Measurements from ENCODE around the gene SORCS1. TPM values are rescaled to one million over a fixed set of nuclear protein-coding genes. Genes with fewer than 3 reads are reported as not detected.

The SORCS1 gene
- total RNA-seq, 2 experiments from 2014 or later, result not detected

- Histone ChIP-seq H3K4me1 (ENCODE audit: insufficient read depth, low read length) (no peaks in the 10 kb centered on the region), H3K27me3 (ENCODE audit: control insufficient read depth in 1 of 2, insufficient read depth in 2 of 2, low read length in 2 of 2) (no peaks in the 10 kb centered on the region), H3K9me3 (ENCODE audit: control insufficient read depth in 1 of 2, insufficient read depth in 1 of 2, low read length in 2 of 2) (peaks cover 0 to 4% of the 10 kb centered on the region in 2 experiments), H3K27ac (ENCODE audit: low read depth in 1 of 2, low read length in 2 of 2) (no peak overlapping the region), H3K4me3 (ENCODE audit: low read length) (no peak overlapping the region), H3K36me3 (ENCODE audit: insufficient read depth, low read length) (no peaks in the 10 kb centered on the region)
- POLR2A ChIA-PET, result no interaction called here
- CTCF ChIA-PET, result no interaction called here
- DNase-seq (no peak), ATAC-seq (ENCODE audit: poor library complexity) (no peak)
- H3K27ac Mint-ChIP-seq, result no peak overlapping the region
- no peaks in the 10 kb centered on the region for H3K27me3 Mint-ChIP-seq
- H3K4me3 Mint-ChIP-seq, result no peak overlapping the region
- TF ChIP-seq CTCF (IDR thresholded peaks at IDR 0.05), result no peak
- peaks cover 3% of the 10 kb centered on the region for H3K9me3 Mint-ChIP-seq
- intact Hi-C loops (cut with DNase I, micrococcal nuclease), result no loop called here
- no peaks in the 10 kb centered on the region for H3K36me3 Mint-ChIP-seq (ENCODE audit: low read depth)
- no peaks in the 10 kb centered on the region for H3K4me1 Mint-ChIP-seq (ENCODE audit: low read depth)
Measured at GRCh38 chr10:106751091-106751490, 413.4 kb downstream of the SORCS1 start.

DNA sequence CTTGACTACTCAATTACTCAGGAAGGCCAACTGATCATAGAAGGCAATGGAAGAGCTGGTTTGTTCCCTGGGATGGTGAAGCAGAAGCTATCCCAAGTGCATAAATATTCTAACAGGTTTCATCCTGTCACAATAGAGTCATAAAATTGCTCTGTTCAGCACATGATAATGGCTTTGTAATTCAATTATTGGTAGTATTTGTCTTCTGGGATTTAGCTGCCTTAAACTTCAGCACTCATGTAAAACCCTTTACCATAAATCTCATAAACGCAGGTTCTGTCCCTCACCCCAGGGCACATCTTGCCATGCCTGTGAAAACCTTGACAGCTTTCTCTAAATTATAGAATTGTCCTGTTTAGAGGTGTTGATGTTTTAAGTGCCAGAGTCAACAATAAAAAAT lies 417.6 kb downstream of the SORCS1 start:
- H3K4me3 ChIP-seq (ENCODE audit: low read length), result no peak overlapping the region
- Mint-ChIP-seq H3K9me3 (peaks cover 6% of the 10 kb centered on the region), H3K4me3 (no peak overlapping the region), H3K27ac (no peak overlapping the region), H3K4me1 (ENCODE audit: low read depth) (no peaks in the 10 kb centered on the region), H3K27me3 (no peaks in the 10 kb centered on the region), H3K36me3 (ENCODE audit: low read depth) (no peaks in the 10 kb centered on the region)
- TF ChIP-seq CTCF (IDR thresholded peaks at IDR 0.05), result no peak
- ChIA-PET POLR2A (no interaction called here), CTCF (no interaction called here)
- no peaks in the 10 kb centered on the region for H3K27me3 ChIP-seq (ENCODE audit: control insufficient read depth in 1 of 2, insufficient read depth in 2 of 2, low read length in 2 of 2)
- no peaks in the 10 kb centered on the region for H3K36me3 ChIP-seq (ENCODE audit: insufficient read depth, low read length)
- H3K27ac ChIP-seq (ENCODE audit: low read depth in 1 of 2, low read length in 2 of 2), result no peak overlapping the region
- peaks cover 0 to 4% of the 10 kb centered on the region in 2 experiments for H3K9me3 ChIP-seq (ENCODE audit: control insufficient read depth in 1 of 2, insufficient read depth in 1 of 2, low read length in 2 of 2)
- H3K4me1 ChIP-seq (ENCODE audit: insufficient read depth, low read length), result no peaks in the 10 kb centered on the region
- no peak for DNase-seq
- intact Hi-C loops (cut with DNase I, micrococcal nuclease), result no loop called here
- ATAC-seq (ENCODE audit: poor library complexity), result no peak

- H3K4me1 ChIP-seq (ENCODE audit: insufficient read depth, low read length), result no peaks in the 10 kb centered on the region
- peaks cover 0 to 6% of the 10 kb centered on the region in 2 experiments for H3K9me3 ChIP-seq (ENCODE audit: control insufficient read depth in 1 of 2, insufficient read depth in 1 of 2, low read length in 2 of 2)
- no peaks in the 10 kb centered on the region for H3K27me3 Mint-ChIP-seq
- H3K36me3 ChIP-seq (ENCODE audit: insufficient read depth, low read length), result no peaks in the 10 kb centered on the region
- H3K4me1 Mint-ChIP-seq (ENCODE audit: low read depth), result no peaks in the 10 kb centered on the region
- peaks cover 6% of the 10 kb centered on the region for H3K9me3 Mint-ChIP-seq
- POLR2A ChIA-PET, result no interaction called here
- no peak overlapping the region for H3K27ac Mint-ChIP-seq
- no peaks in the 10 kb centered on the region for H3K36me3 Mint-ChIP-seq (ENCODE audit: low read depth)
- no peaks in the 10 kb centered on the region for H3K27me3 ChIP-seq (ENCODE audit: control insufficient read depth in 1 of 2, insufficient read depth in 2 of 2, low read length in 2 of 2)
- H3K4me3 Mint-ChIP-seq, result no peak overlapping the region
- no peak overlapping the region for H3K4me3 ChIP-seq (ENCODE audit: low read length)
- TF ChIP-seq CTCF (IDR thresholded peaks at IDR 0.05), result no peak
- no peak overlapping the region for H3K27ac ChIP-seq (ENCODE audit: low read depth in 1 of 2, low read length in 2 of 2)
- CTCF ChIA-PET, result no interaction called here
- intact Hi-C loops (cut with DNase I, micrococcal nuclease), result no loop called here
- no peak for DNase-seq
- no peak for ATAC-seq (ENCODE audit: poor library complexity)
Measured at GRCh38 chr10:106741006-106741530, 423.4 kb downstream of the SORCS1 start.

Data from CD4-positive, alpha-beta T cell (primary cell).